Measurements from ENCODE around the gene AFTPH. TPM values are rescaled to one million over a fixed set of nuclear protein-coding genes. Genes with fewer than 3 reads are reported as not detected.

The AFTPH gene
- total RNA-seq, 2 experiments from 2014 or later = 32.3 to 35.2 TPM

GRCh38 chr2:64615844-64616536 is 91.9 kb downstream of the AFTPH start:
- POLR2A ChIA-PET = no interaction called here
- DNase-seq = no peak
- no peak overlapping the region for H3K4me3 Mint-ChIP-seq

DNA sequence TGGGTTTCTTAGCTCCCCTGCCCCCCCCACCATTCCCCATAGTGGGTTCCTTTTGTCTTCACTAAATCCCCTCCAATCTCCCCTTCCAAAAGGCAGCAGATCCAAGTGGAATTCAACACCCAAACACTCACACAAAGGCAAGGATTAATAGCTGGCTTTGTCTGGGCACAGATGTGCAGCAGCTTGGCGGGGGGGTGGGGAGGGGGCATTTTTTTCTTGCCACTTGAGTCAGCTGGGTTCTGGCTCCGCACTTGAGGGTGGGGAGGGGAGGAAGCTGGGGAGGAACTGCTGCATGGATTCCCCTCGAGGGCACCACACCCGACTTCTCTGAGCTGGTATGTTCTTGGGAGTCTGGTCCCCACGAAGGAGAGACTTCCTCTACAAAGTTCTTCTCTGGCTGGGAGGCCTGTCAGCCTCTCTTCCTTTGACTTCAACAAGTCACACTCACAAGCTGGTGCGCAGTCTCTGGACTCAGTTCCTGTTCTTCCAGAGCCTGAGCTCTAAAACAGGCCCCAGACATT is 93.6 kb downstream of the AFTPH start:
- DNase-seq (no peak), ATAC-seq (no peak)
- H3K27ac Mint-ChIP-seq = peak overlapping the region; percentile 29
- CTCF ChIA-PET = interaction anchor here (1.0 to 1.8 kb wide), 7 partner anchors 8 to 95 kb away, joined by 3 to 11 read pairs (median 4); no protein-coding TSS in a partner anchor
- no peaks in the 10 kb centered on the region for H3K27me3 Mint-ChIP-seq
- peaks cover 2% of the 10 kb centered on the region for H3K4me1 Mint-ChIP-seq
- H3K4me3 Mint-ChIP-seq = no peak overlapping the region
- POLR2A ChIA-PET = no interaction called here
- H3K36me3 Mint-ChIP-seq (ENCODE audit: low read depth) = no peaks in the 10 kb centered on the region
- intact Hi-C loops (cut with DNase I, micrococcal nuclease) = no loop called here
- H3K9me3 Mint-ChIP-seq (ENCODE audit: low read depth) = no peaks in the 10 kb centered on the region

More at GRCh38 chr2:64615844-64616536, 91.9 kb downstream of the AFTPH start:
- H3K9me3 Mint-ChIP-seq (ENCODE audit: low read depth) = no peaks in the 10 kb centered on the region
- no peak overlapping the region for H3K27ac Mint-ChIP-seq
- ATAC-seq = no peak
- CTCF ChIA-PET = interaction anchor here (0.6 to 0.9 kb wide), 3 partner anchors 9 to 211 kb away, joined by 3 read pairs; no protein-coding TSS in a partner anchor
- H3K4me1 Mint-ChIP-seq = peaks cover 2% of the 10 kb centered on the region
- intact Hi-C loops (cut with DNase I, micrococcal nuclease) = no loop called here
- H3K36me3 Mint-ChIP-seq (ENCODE audit: low read depth) = no peaks in the 10 kb centered on the region
- no peaks in the 10 kb centered on the region for H3K27me3 Mint-ChIP-seq

- H3K27ac Mint-ChIP-seq = no peak overlapping the region
- CTCF ChIA-PET = interaction anchor here (1.0 to 1.9 kb wide), 2 partner anchors 13 to 25 kb away, joined by 5 to 7 read pairs; no protein-coding TSS in a partner anchor
- no peaks in the 10 kb centered on the region for H3K27me3 Mint-ChIP-seq
- POLR2A ChIA-PET = no interaction called here
- ATAC-seq (no peak), DNase-seq (no peak)
- intact Hi-C loops (cut with DNase I, micrococcal nuclease) = no loop called here
- H3K36me3 Mint-ChIP-seq (ENCODE audit: low read depth) = no peaks in the 10 kb centered on the region
- H3K4me3 Mint-ChIP-seq = no peak overlapping the region
- H3K9me3 Mint-ChIP-seq (ENCODE audit: low read depth) = no peaks in the 10 kb centered on the region
- peaks cover 2% of the 10 kb centered on the region for H3K4me1 Mint-ChIP-seq
Measured at GRCh38 chr2:64620661-64621060, 96.5 kb downstream of the AFTPH start.

DNA sequence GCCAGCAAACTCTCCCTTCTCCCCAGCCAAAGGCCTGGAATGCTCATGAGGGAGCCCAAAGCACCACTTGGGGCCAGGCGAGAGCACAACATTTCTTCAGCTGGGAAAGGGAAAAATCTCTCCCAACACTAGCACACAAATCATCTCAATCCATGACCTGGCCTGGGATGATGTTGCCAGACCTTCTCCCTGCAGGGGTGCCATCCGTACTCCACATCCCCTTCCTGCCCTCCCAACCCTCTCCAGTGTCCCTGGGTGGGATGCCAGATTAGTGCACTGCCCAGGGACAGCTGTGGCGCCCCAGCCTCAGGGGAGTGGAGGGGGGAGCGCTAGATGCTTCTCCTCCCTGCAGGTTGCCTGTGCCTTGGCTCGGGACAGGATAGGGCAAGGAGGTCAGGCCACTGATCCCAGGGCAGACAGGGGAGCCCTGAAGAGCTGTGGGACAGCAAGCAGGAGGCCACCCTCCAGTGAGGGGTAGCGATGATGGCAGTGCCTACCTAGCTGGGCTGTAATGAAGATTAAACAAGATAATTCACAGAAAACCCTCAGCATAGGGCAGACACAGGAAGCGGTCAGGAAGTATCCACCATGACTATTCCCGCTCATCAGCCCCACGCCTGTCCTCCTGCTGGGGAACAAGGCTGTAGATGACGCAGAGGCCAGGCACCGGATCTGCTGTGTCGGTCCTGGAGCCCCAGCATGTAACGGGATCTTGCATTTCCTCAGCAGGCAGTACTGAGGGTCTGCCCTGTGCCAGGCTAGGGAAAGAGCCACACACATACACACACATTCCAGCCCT is 98.5 kb downstream of the AFTPH start:
- no peak overlapping the region for H3K4me3 Mint-ChIP-seq
- ChIA-PET CTCF (no interaction called here), POLR2A (interaction anchor here (0.7 kb wide), 1 partner anchor 97 kb away, joined by 10 read pairs; no protein-coding TSS in a partner anchor)
- H3K27me3 Mint-ChIP-seq = no peaks in the 10 kb centered on the region
- H3K4me1 Mint-ChIP-seq = no peaks in the 10 kb centered on the region
- no peaks in the 10 kb centered on the region for H3K9me3 Mint-ChIP-seq (ENCODE audit: low read depth)
- no peak overlapping the region for H3K27ac Mint-ChIP-seq
- no peaks in the 10 kb centered on the region for H3K36me3 Mint-ChIP-seq (ENCODE audit: low read depth)
- intact Hi-C loops (cut with DNase I, micrococcal nuclease) = no loop called here
- DNase-seq (no peak), ATAC-seq (no peak)

DNA sequence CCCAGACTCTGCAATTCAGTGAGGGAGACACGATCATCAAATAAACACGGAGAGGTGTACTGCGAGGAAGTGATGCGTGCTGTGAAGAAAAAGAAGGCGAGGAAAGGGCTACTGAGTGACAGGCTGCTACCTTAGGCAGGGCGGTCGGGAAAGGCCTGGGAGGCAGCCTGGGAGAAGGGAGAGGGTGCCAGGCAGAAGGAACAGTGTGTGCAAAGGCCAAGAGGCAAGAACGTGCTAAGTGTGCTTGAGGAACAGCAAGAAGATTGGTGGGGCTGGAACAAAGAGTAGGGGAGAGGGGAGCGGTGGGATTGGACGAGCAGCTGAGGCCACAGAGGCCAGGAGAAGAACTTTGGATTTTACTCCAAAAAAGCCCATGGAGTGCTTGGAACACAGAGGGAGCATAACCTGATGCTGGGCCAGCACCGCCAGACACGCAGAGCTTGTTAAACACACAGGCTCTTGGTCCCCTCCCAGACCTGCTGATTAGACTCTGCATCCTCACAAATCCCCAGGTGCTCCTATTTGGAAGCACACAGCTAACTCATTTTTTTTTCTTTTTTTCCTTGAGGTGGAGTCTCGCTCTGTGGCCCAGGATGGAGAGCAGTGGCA is 99.2 kb downstream of the AFTPH start:
- ChIA-PET POLR2A (interaction anchor here (0.7 kb wide), 1 partner anchor 97 kb away, joined by 10 read pairs; no protein-coding TSS in a partner anchor), CTCF (interaction anchor here (0.7 kb wide), 1 partner anchor 472 kb away, joined by 3 read pairs; no protein-coding TSS in a partner anchor)
- Mint-ChIP-seq H3K27me3 (no peaks in the 10 kb centered on the region), H3K27ac (no peak overlapping the region), H3K4me1 (no peaks in the 10 kb centered on the region), H3K36me3 (ENCODE audit: low read depth) (no peaks in the 10 kb centered on the region), H3K9me3 (ENCODE audit: low read depth) (no peaks in the 10 kb centered on the region), H3K4me3 (no peak overlapping the region)
- ATAC-seq = no peak
- intact Hi-C loops (cut with DNase I, micrococcal nuclease) = no loop called here
- DNase-seq = no peak

DNA sequence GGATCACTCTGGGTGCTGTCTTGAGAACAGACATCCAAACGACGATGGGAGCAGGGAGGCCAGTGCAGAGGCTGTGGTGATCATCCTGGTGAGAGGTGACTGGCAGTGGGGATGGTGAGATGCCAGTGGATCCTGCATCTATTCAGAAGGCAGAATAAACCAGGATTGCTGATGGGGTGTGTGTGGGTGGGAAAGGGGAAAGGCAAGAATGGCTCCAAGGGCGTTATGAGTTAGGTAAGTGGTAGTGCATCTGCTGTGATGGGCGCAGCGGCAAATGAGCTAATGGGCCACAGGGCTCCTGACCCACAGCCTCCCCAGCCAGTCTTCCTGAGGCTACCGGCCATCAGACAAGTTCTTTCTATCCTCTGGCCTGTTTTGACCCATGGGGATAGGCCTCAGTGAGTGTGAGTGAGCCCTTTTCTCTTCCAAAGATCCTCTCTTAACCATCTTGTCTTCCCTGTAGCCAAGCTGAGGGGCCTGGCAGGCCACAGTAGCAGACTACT is 100.0 kb downstream of the AFTPH start:
- Mint-ChIP-seq H3K4me3 (no peak overlapping the region), H3K27ac (no peak overlapping the region), H3K9me3 (ENCODE audit: low read depth) (no peaks in the 10 kb centered on the region), H3K4me1 (no peaks in the 10 kb centered on the region), H3K27me3 (no peaks in the 10 kb centered on the region), H3K36me3 (ENCODE audit: low read depth) (no peaks in the 10 kb centered on the region)
- CTCF ChIA-PET = interaction anchor here (0.7 kb wide), 1 partner anchor 473 kb away, joined by 3 read pairs; no protein-coding TSS in a partner anchor
- DNase-seq (no peak), ATAC-seq (no peak)
- POLR2A ChIA-PET = no interaction called here
- intact Hi-C loops (cut with DNase I, micrococcal nuclease) = no loop called here

- Mint-ChIP-seq H3K36me3 (ENCODE audit: low read depth) (no peaks in the 10 kb centered on the region), H3K9me3 (ENCODE audit: low read depth) (no peaks in the 10 kb centered on the region), H3K4me3 (no peak overlapping the region), H3K27me3 (no peaks in the 10 kb centered on the region), H3K27ac (no peak overlapping the region), H3K4me1 (no peaks in the 10 kb centered on the region)
- ChIA-PET POLR2A (no interaction called here), CTCF (interaction anchor here (0.5 to 1.0 kb wide), 3 partner anchors 10 to 39 kb away, joined by 3 to 6 read pairs (median 3); no protein-coding TSS in a partner anchor)
- no peak for ATAC-seq
- DNase-seq = no peak
- intact Hi-C loops (cut with DNase I, micrococcal nuclease) = no loop called here
Measured at GRCh38 chr2:64624862-64625261, 100.7 kb downstream of the AFTPH start.

DNA sequence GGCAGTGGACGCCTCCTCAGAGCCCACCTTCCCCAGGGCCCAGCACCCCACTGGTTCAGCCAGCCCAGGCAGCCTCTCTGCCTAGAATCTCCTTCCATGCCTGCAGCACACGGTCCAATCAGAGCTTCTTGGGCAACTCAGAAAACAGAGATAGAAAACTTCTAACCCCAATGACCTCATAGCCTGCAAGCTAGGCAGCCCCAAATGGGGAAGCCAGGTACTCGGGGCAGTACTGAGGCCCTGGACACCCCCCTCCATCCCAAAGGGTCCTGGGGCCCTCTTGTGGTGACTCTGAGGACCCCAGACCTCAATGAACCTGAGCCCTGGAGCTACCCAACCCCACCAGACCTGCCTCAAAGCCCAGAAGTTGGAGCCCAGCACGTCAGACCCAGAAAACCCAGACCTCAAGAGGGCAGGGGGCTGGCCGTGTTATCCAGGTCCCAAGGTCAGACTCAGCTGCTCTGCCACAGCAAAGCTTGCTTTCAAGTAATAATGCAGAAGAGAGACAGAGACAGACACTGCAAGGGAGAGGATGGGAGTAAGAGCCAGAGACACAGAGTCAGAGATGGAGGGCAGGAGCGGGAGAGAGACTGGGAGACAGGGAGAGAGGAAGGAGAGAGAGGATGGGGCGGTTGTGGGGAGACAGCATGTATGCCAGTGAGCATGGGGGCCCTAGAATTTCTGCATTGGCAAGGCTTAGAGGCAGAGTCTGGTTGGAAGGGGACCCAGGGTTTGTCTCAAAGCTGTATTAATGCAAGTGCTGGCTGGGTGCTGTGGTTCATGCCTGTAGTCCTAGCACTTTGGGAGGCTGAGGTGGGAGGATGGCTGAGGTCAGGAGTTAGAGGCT is 101.4 kb downstream of the AFTPH start:
- ChIA-PET POLR2A (interaction anchor here (0.7 kb wide), 1 partner anchor 102 kb away, joined by 3 read pairs; no protein-coding TSS in a partner anchor), CTCF (interaction anchor here (0.5 to 1.3 kb wide), 6 partner anchors 11 to 41 kb away, joined by 3 to 6 read pairs (median 3); no protein-coding TSS in a partner anchor)
- peak; percentile 30 for ATAC-seq
- H3K9me3 Mint-ChIP-seq (ENCODE audit: low read depth) = no peaks in the 10 kb centered on the region
- H3K36me3 Mint-ChIP-seq (ENCODE audit: low read depth) = no peaks in the 10 kb centered on the region
- H3K27me3 Mint-ChIP-seq = no peaks in the 10 kb centered on the region
- intact Hi-C loops (cut with DNase I, micrococcal nuclease) = no loop called here
- H3K27ac Mint-ChIP-seq = no peak overlapping the region
- H3K4me3 Mint-ChIP-seq = no peak overlapping the region
- DNase-seq = no peak
- no peaks in the 10 kb centered on the region for H3K4me1 Mint-ChIP-seq

DNA sequence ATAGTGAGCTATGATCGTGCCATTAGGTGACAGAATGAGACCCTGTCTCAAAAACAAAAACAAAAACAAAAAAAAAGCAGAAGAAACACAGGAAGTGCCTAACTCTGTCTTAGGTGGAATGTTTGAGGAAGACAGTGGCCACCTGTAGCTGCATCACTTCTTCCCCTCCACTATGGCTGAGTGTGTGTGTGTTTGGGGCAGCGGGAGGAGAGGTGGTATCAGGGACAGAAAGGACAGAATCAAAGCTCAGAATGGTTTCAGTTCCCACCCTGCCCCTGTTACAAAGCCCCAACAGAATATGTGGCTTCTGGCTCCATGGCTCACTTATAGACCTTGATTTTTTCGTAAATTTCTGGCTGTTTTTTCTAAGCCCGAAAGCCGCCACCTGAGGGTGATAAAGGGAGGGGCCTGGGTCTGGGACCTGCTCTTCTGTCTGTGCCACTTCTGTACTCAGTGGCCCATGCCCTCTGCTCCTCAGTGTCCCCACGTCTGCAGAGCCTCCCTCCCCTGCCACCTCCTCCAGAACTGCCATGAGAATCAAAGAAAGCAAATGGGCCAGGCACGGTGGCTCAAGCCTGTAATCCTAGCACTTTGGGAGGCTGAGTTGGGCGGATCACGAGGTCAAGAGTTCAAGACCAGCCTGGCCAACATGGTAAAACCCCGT is 102.2 kb downstream of the AFTPH start:
- POLR2A ChIA-PET = interaction anchor here (0.7 kb wide), 1 partner anchor 103 kb away, joined by 3 read pairs; no protein-coding TSS in a partner anchor
- intact Hi-C loops (cut with DNase I, micrococcal nuclease) = no loop called here
- no peaks in the 10 kb centered on the region for H3K36me3 Mint-ChIP-seq (ENCODE audit: low read depth)
- H3K27me3 Mint-ChIP-seq = no peaks in the 10 kb centered on the region
- H3K4me3 Mint-ChIP-seq = no peak overlapping the region
- no peak for ATAC-seq
- H3K9me3 Mint-ChIP-seq (ENCODE audit: low read depth) = no peaks in the 10 kb centered on the region
- no peaks in the 10 kb centered on the region for H3K4me1 Mint-ChIP-seq
- no peak for DNase-seq
- CTCF ChIA-PET = interaction anchor here (0.7 to 2.2 kb wide), 5 partner anchors 19 to 42 kb away, joined by 3 to 14 read pairs (median 5); no protein-coding TSS in a partner anchor
- no peak overlapping the region for H3K27ac Mint-ChIP-seq
